ENCODE measurements around the gene RAET1L. TPM values are rescaled to one million over a fixed set of nuclear protein-coding genes. Genes with fewer than 3 reads are reported as not detected.

Gene RAET1L
- total RNA-seq, 4 donors from 2014 or later, result not detected

- no peak overlapping the region for H3K4me3 ChIP-seq
- TF ChIP-seq POLR2AphosphoS5 (IDR thresholded peaks at IDR 0.05), result no peak
- TF ChIP-seq CTCF (IDR thresholded peaks at IDR 0.05), result no peak
- no peak for TF ChIP-seq POLR2A (IDR thresholded peaks at IDR 0.05; ENCODE audit: low read depth)
- TF ChIP-seq EP300 (IDR thresholded peaks at IDR 0.05), result no peak
- intact Hi-C loops (cut with DNase I), result no loop called here
- no peaks in the 10 kb centered on the region for H3K9me3 ChIP-seq
- no peaks in the 10 kb centered on the region for H3K4me1 ChIP-seq
- H3K27me3 ChIP-seq, result peaks cover 0 to 28% (median 0%) of the 10 kb centered on the region in 4 donors
- no peak for DNase-seq (ENCODE audit: extremely low spot score)
- no peaks in the 10 kb centered on the region for H3K36me3 ChIP-seq
- no peak overlapping the region for H3K27ac ChIP-seq (replicated peaks in 1 of 4)
- 89% methylated on average over 1 of the region's 1 CpG for WGBS
Measured at GRCh38 chr6:150046943-150047342, 21.6 kb upstream of the RAET1L start.

- H3K27ac ChIP-seq (replicated peaks in 1 of 4), result no peak overlapping the region
- H3K36me3 ChIP-seq, result no peaks in the 10 kb centered on the region
- intact Hi-C loops (cut with DNase I), result no loop called here
- TF ChIP-seq CTCF (IDR thresholded peaks at IDR 0.05) (no peak), EP300 (IDR thresholded peaks at IDR 0.05) (no peak), POLR2AphosphoS5 (IDR thresholded peaks at IDR 0.05) (no peak), POLR2A (IDR thresholded peaks at IDR 0.05; ENCODE audit: low read depth) (no peak)
- H3K27me3 ChIP-seq, result peaks cover 0 to 39% (median 3%) of the 10 kb centered on the region in 4 donors
- H3K9me3 ChIP-seq, result no peaks in the 10 kb centered on the region
- WGBS, result 89% methylated on average over 10 of the region's 10 CpGs
- DNase-seq (ENCODE audit: extremely low spot score), result no peak
- no peaks in the 10 kb centered on the region for H3K4me1 ChIP-seq
- H3K4me3 ChIP-seq, result no peak overlapping the region
Measured at GRCh38 chr6:150044621-150045145, 19.4 kb upstream of the RAET1L start.

- intact Hi-C loops (cut with DNase I), result no loop called here
- TF ChIP-seq POLR2AphosphoS5 (IDR thresholded peaks at IDR 0.05), result no peak
- no peak for TF ChIP-seq POLR2A (IDR thresholded peaks at IDR 0.05; ENCODE audit: low read depth)
- TF ChIP-seq CTCF (IDR thresholded peaks at IDR 0.05), result no peak
- no peak for TF ChIP-seq EP300 (IDR thresholded peaks at IDR 0.05)
- H3K4me1 ChIP-seq, result no peaks in the 10 kb centered on the region
- no peak for DNase-seq (ENCODE audit: extremely low spot score)
- H3K27ac ChIP-seq (replicated peaks in 1 of 4), result no peak overlapping the region
- peaks cover 0 to 40% (median 10%) of the 10 kb centered on the region in 4 donors for H3K27me3 ChIP-seq
- H3K9me3 ChIP-seq, result no peaks in the 10 kb centered on the region
- 84% methylated on average over 16 of the region's 19 CpGs for WGBS
- H3K4me3 ChIP-seq, result no peak overlapping the region
- no peaks in the 10 kb centered on the region for H3K36me3 ChIP-seq
Measured at GRCh38 chr6:150043501-150044412, 18.4 kb upstream of the RAET1L start.

GRCh38 chr6:150043096-150043495, 17.8 kb upstream of the RAET1L start:
- intact Hi-C loops (cut with DNase I), result no loop called here
- no peak overlapping the region for H3K4me3 ChIP-seq
- TF ChIP-seq POLR2A (IDR thresholded peaks at IDR 0.05; ENCODE audit: low read depth) (no peak), EP300 (IDR thresholded peaks at IDR 0.05) (no peak), POLR2AphosphoS5 (IDR thresholded peaks at IDR 0.05) (no peak), CTCF (IDR thresholded peaks at IDR 0.05) (no peak)
- peaks cover 5 to 6% (median 5%) of the 10 kb centered on the region in 4 donors for H3K4me1 ChIP-seq
- no peak overlapping the region for H3K27ac ChIP-seq (replicated peaks in 1 of 4)
- H3K36me3 ChIP-seq, result no peaks in the 10 kb centered on the region
- DNase-seq (ENCODE audit: extremely low spot score), result no peak
- no peaks in the 10 kb centered on the region for H3K9me3 ChIP-seq
- peaks cover 0 to 46% (median 16%) of the 10 kb centered on the region in 4 donors for H3K27me3 ChIP-seq
- 95% methylated on average over 11 of the region's 13 CpGs for WGBS
